Measurements from ENCODE around the gene FNBP1. TPM values are rescaled to one million over a fixed set of nuclear protein-coding genes. Genes with fewer than 3 reads are reported as not detected.
"Not testable (repeated sequence)": the region's sequence is repeated elsewhere in the genome, so short reads cannot be mapped to it uniquely, and the experiment has no call there.

FNBP1 gene
- total RNA-seq, 2 donors from 2014 or later: 27.2 to 53.0 TPM

- no peak for DNase-seq
- no peak for ATAC-seq
- intact Hi-C loops (cut with DNase I, micrococcal nuclease): no loop called here
These were observed 133.1 kb downstream of the FNBP1 start for GRCh38 chr9:129909851-129910250.

- intact Hi-C loops (cut with DNase I, micrococcal nuclease): no loop called here
- ATAC-seq (no peak), DNase-seq (no peak)
These were observed 134.1 kb downstream of the FNBP1 start for GRCh38 chr9:129908906-129909305.

GRCh38 chr9:129907201-129907600 lies 135.8 kb downstream of the FNBP1 start:
- no peak for DNase-seq
- intact Hi-C loops (cut with DNase I, micrococcal nuclease): no loop called here

GRCh38 chr9:129906298-129906697 lies 136.7 kb downstream of the FNBP1 start:
- ATAC-seq: no peak
- DNase-seq: no peak
- intact Hi-C loops (cut with DNase I, micrococcal nuclease): no loop called here

More at GRCh38 chr9:129907201-129907600, 135.8 kb downstream of the FNBP1 start:
- ATAC-seq: no peak

- ATAC-seq (no peak), DNase-seq (no peak)
- intact Hi-C loops (cut with DNase I, micrococcal nuclease): no loop called here
These were observed 138.3 kb downstream of the FNBP1 start for GRCh38 chr9:129904734-129905133.

- ATAC-seq (no peak), DNase-seq (no peak)
- intact Hi-C loops (cut with DNase I, micrococcal nuclease): no loop called here
These were observed 140.3 kb downstream of the FNBP1 start for GRCh38 chr9:129902740-129903134.

GRCh38 chr9:129901993-129902739 lies 140.8 kb downstream of the FNBP1 start:
- DNase-seq (no peak), ATAC-seq (no peak)
- intact Hi-C loops (cut with DNase I, micrococcal nuclease): no loop called here

GRCh38 chr9:129900263-129901027 lies 142.5 kb downstream of the FNBP1 start:
- intact Hi-C loops (cut with DNase I, micrococcal nuclease): no loop called here
- ATAC-seq (no peak), DNase-seq (no peak)

- ATAC-seq (no peak), DNase-seq (no peak)
- intact Hi-C loops (cut with DNase I, micrococcal nuclease): no loop called here
These were observed 143.4 kb downstream of the FNBP1 start for GRCh38 chr9:129899620-129900019.

GRCh38 chr9:129898185-129898584 lies 144.8 kb downstream of the FNBP1 start:
- no peak for DNase-seq
- intact Hi-C loops (cut with DNase I, micrococcal nuclease): no loop called here
- ATAC-seq: peak; percentile 76

GRCh38 chr9:129897263-129897662 lies 145.7 kb downstream of the FNBP1 start:
- intact Hi-C loops (cut with DNase I, micrococcal nuclease): no loop called here
- DNase-seq: no peak
- ATAC-seq: no peak

- DNase-seq (no peak), ATAC-seq (no peak)
- intact Hi-C loops (cut with DNase I, micrococcal nuclease): no loop called here
These were observed 147.4 kb downstream of the FNBP1 start for GRCh38 chr9:129895376-129896268.

- DNase-seq (no peak), ATAC-seq (no peak)
- intact Hi-C loops (cut with DNase I, micrococcal nuclease): no loop called here
These were observed 148.7 kb downstream of the FNBP1 start for GRCh38 chr9:129894120-129894823.

GRCh38 chr9:129891569-129891968 lies 151.4 kb downstream of the FNBP1 start:
- no peak for DNase-seq

GRCh38 chr9:129890718-129891299 lies 152.2 kb downstream of the FNBP1 start:
- ATAC-seq, DNase-seq: not testable (repeated sequence)

More at GRCh38 chr9:129891569-129891968, 151.4 kb downstream of the FNBP1 start:
- ATAC-seq: no peak
- intact Hi-C loops (cut with DNase I, micrococcal nuclease): no loop called here

GRCh38 chr9:129889941-129890717 lies 152.9 kb downstream of the FNBP1 start:
- no peak for ATAC-seq
- intact Hi-C loops (cut with DNase I, micrococcal nuclease): loop anchor here in 1 of 2 donors (10.0 kb wide), 1 partner anchor 165 kb away; the partner anchor contains the start of gene GPR107
- peak; percentile 55 to 59 for DNase-seq

More at GRCh38 chr9:129890718-129891299, 152.2 kb downstream of the FNBP1 start:
- intact Hi-C loops (cut with DNase I, micrococcal nuclease): not testable (repeated sequence)
